K562 (cell line): ENCODE results near the gene OIT3. TPM values are rescaled to one million over a fixed set of nuclear protein-coding genes. Genes with fewer than 3 reads are reported as not detected.

Experiments used
- ARID1B ChIP-seq: fragments of 450-650 bp; IDR thresholded peaks from 2 replicates; pipeline ENCODE4 v1.6.1; 2016; ENCODE audit warnings: antibody characterized with exemption, mild to moderate bottlenecking, inconsistent platforms
- ATF3 ChIP-seq, 2 experiments: fragments of 450-650 bp in 1 of 2; sonication (generic) in 1 of 2; formaldehyde crosslinking in 1 of 2; IDR thresholded peaks in 1 of 2; conservative IDR thresholded peaks in 1 of 2; 2 replicates each; pipeline versions ENCODE4 v1.6.1 to v1.8.1; 2016 to 2023; ENCODE audit warnings: mild to moderate bottlenecking in 2 of 2, moderate library complexity in 2 of 2, inconsistent platforms in 1 of 2, missing genetic modification reagents in 1 of 2
- BRD4 ChIP-seq: fragments of 200-600 bp; sonication (generic); IDR thresholded peaks from 2 replicates; pipeline ENCODE4 v1.6.1; 2017; ENCODE audit warnings: inconsistent platforms
- DLX4 ChIP-seq: fragments of 250-450 bp; sonication (Bioruptor Pico); IDR thresholded peaks from 2 replicates; pipeline ENCODE4 v1.6.1; 2021; ENCODE audit warnings: mild to moderate bottlenecking
- JUND ChIP-seq, 2 experiments: IDR thresholded peaks; 2 replicates in 1 of 2; 3 replicates in 1 of 2; pipeline ENCODE4 v1.6.1; 2011; ENCODE audit warnings: borderline replicate concordance in 2 of 2, low read depth in 2 of 2, low read length in 2 of 2, improper control_type of control experiment in 1 of 2, missing biosample characterization in 1 of 2, missing genetic modification characterization in 1 of 2, missing genetic modification reagents in 1 of 2
- LEF1 ChIP-seq: fragments of 450-650 bp; IDR thresholded peaks from 2 replicates; pipeline ENCODE4 v1.6.1; 2016; ENCODE audit warnings: mild to moderate bottlenecking
- MAFK ChIP-seq: IDR thresholded peaks from 2 replicates; pipeline ENCODE4 v1.6.1; 2011; ENCODE audit warnings: low read length, improper control_type of control experiment
- MCM7 ChIP-seq, 2 experiments: fragments of 450-650 bp; IDR thresholded peaks; 2 replicates each; pipeline ENCODE4 v1.6.1; 2016 to 2018
- MXD1 ChIP-seq: fragments of 250-450 bp; sonication (Bioruptor Pico); IDR thresholded peaks from 2 replicates; pipeline ENCODE4 v1.8.0; 2021; ENCODE audit warnings: borderline replicate concordance, mild to moderate bottlenecking, moderate library complexity; ENCODE audit not compliant: poor library complexity, severe bottlenecking
- NCOR1 ChIP-seq: fragments of 450-650 bp; IDR thresholded peaks from 2 replicates; pipeline ENCODE4 v1.6.1; 2016; ENCODE audit warnings: mild to moderate bottlenecking, moderate library complexity
- NFIC ChIP-seq: fragments of 450-650 bp; IDR thresholded peaks from 2 replicates; pipeline ENCODE4 v1.6.1; 2017; ENCODE audit warnings: mild to moderate bottlenecking, inconsistent platforms
- NFRKB ChIP-seq: fragments of 450-650 bp; IDR thresholded peaks from 2 replicates; pipeline ENCODE4 v1.6.1; 2016; ENCODE audit warnings: low read depth
- NUFIP1 ChIP-seq: fragments of 450-650 bp; IDR thresholded peaks from 2 replicates; pipeline ENCODE4 v1.6.1; 2018; ENCODE audit not compliant: partially characterized antibody
- POLR2AphosphoS2 ChIP-seq: IDR thresholded peaks from 2 replicates; pipeline ENCODE4 v1.6.1; 2012; ENCODE audit warnings: low read length, improper control_type of control experiment
- PREB ChIP-seq: sonication (generic); formaldehyde crosslinking; IDR thresholded peaks from 2 replicates; pipeline ENCODE4 v1.8.1; 2023; ENCODE audit warnings: mild to moderate bottlenecking, missing genetic modification reagents
- RUNX1 ChIP-seq: sonication (generic); IDR thresholded peaks from 2 replicates; pipeline ENCODE4 v1.6.1; 2016; ENCODE audit warnings: antibody characterized with exemption, low read depth
- SREBF1 ChIP-seq: fragments of 150-350 bp; IDR thresholded peaks from 2 replicates; pipeline ENCODE4 v1.6.1; 2014; ENCODE audit warnings: antibody characterized with exemption, low read depth, low read length, borderline replicate concordance
- TBP ChIP-seq: optimal IDR thresholded peaks from 2 replicates; pipeline ENCODE3; 2011; ENCODE audit warnings: low read depth, low read length, improper control_type of control experiment
- THAP12 ChIP-seq: fragments of 250-450 bp; sonication (Bioruptor Pico); IDR thresholded peaks from 2 replicates; pipeline ENCODE4 v1.9.0; 2021; ENCODE audit warnings: mild to moderate bottlenecking, inconsistent platforms
- TRIM24 ChIP-seq, 2 experiments: fragments of 450-650 bp; IDR thresholded peaks; 2 replicates each; pipeline ENCODE4 v1.6.1; 2016
- ZBTB43 ChIP-seq: sonication (generic); formaldehyde crosslinking; IDR thresholded peaks from 2 replicates; pipeline ENCODE4 v1.8.0; 2023; ENCODE audit warnings: mild to moderate bottlenecking, missing genetic modification reagents
- ZNF184 ChIP-seq: sonication (generic); formaldehyde crosslinking; IDR thresholded peaks from 2 replicates; pipeline ENCODE4 v1.5.0; 2020; ENCODE audit warnings: missing genetic modification reagents
- ZZZ3 ChIP-seq: fragments of 450-650 bp; IDR thresholded peaks from 2 replicates; pipeline ENCODE4 v1.6.1; 2016; ENCODE audit warnings: antibody characterized with exemption, mild to moderate bottlenecking, moderate library complexity
- polyA plus RNA-seq, 8 experiments: library from polyadenylated mRNA; depleted of rRNA in 4 of 8; stranded (reverse) in 5 of 8; unstranded in 3 of 8; fragments of >200 nt; fragmentation: Nextera tagmentation in 2 of 8; fragmentation: Illumina TruSeq in 1 of 8; extraction: Ambion mirVana in 2 of 8; extraction: Trizol in 1 of 8; gene quantifications; 2 replicates each; pipeline versions ENCODE4 v1.2.1 to v1.2.3, GENCODE V29; 2011 to 2014; ENCODE audit warnings: inconsistent platforms in 1 of 8, missing spikeins in 1 of 8
- total RNA-seq, 7 experiments: library from RNA; depleted of rRNA in 6 of 7; stranded (reverse); fragments of >200 nt in 6 of 7; fragmentation: Illumina TruSeq in 2 of 7; extraction: Trizol in 2 of 7; gene quantifications; 2 replicates each; pipeline versions ENCODE4 v1.2.1 to v1.2.3, GENCODE V29; 2011 to 2021; ENCODE audit warnings: low replicate concordance in 1 of 7

Gene OIT3
- total and polyA plus RNA-seq, 9 of the 15 experiments (the other 6 are each of a cell fraction or from before 2014, with no cell fraction given), result not detected

GRCh38 chr10:72981882-72982529 lies 88.5 kb downstream of the OIT3 start (continued):
- TF ChIP-seq MXD1, result no peak
- no peak for TF ChIP-seq BRD4
- no peak for TF ChIP-seq MAFK
- no peak for TF ChIP-seq PREB (CRISPR knock-in tag)
- no peak for TF ChIP-seq THAP12 (CRISPR knock-in tag)
- TF ChIP-seq TBP, result no peak
- TF ChIP-seq ARID1B, result peak; percentile 89
- TF ChIP-seq POLR2AphosphoS2, result no peak
- no peak for TF ChIP-seq NUFIP1
- no peak for TF ChIP-seq SREBF1
- TF ChIP-seq ZZZ3, result no peak
- peak; percentile 97 for TF ChIP-seq NFIC
- no peak for TF ChIP-seq RUNX1
- no peak for TF ChIP-seq ZNF184 (CRISPR knock-in tag)
- no peak; the same call in 1 of the 2 replicates for TF ChIP-seq JUND (IDR thresholded peaks at IDR 0.05; ENCODE audit: borderline replicate concordance, low read depth, low read length)
- TF ChIP-seq JUND (tag; IDR thresholded peaks at IDR 0.05; ENCODE audit: borderline replicate concordance, low read depth, low read length), result 0 out of 3 replicates have a peak, but pooled peaks have one; percentile 45
- TF ChIP-seq LEF1, result no peak
- TF ChIP-seq ATF3 (IDR thresholded peaks at IDR 0.05), result no peak
- TF ChIP-seq ATF3 (CRISPR knock-in tag; conservative IDR thresholded peaks at IDR 0.05), result no peak
- peak; percentile 71 for TF ChIP-seq NCOR1
- TF ChIP-seq TRIM24 (IDR thresholded peaks at IDR 0.05), result peak; percentile 80 to 81
- no peak for TF ChIP-seq MCM7 (IDR thresholded peaks at IDR 0.05)
- TF ChIP-seq NFRKB, result no peak
- TF ChIP-seq ZBTB43, result no peak
- TF ChIP-seq DLX4, result no peak
